Fibroblast of lung (primary cell): Measurements from ENCODE around the gene TMEM115.

Experiments used
- CTCF ChIP-seq, 2 donors: IDR thresholded peaks in 1 of 2; conservative IDR thresholded peaks in 1 of 2; 1 replicate in 1 of 2; 2 replicates in 1 of 2; pipeline ENCODE4 v1.5.1; 2011 to 2012; ENCODE audit warnings: low read length in 2 of 2, control low read depth in 1 of 2, inconsistent platforms in 1 of 2, low read depth in 1 of 2, mild to moderate bottlenecking in 1 of 2
- EZH2 ChIP-seq: IDR thresholded peaks from 2 replicates; pipeline ENCODE4 v1.5.1; 2012; ENCODE audit warnings: low read length, control low read depth, mild to moderate bottlenecking; ENCODE audit errors: missing control alignments

- TF ChIP-seq CTCF (conservative IDR thresholded peaks at IDR 0.05 in 1 of 2, IDR thresholded peaks at IDR 0.05 in 1 of 2; ENCODE audit: low read depth in 1 of 2, low read length in 2 of 2) (no peak), EZH2 (no peak)
These were observed 19.7 kb downstream of the TMEM115 start for GRCh38 chr3:50339485-50340146.
